H1 (cell line): ENCODE measurements around the gene RFNG. TPM values are rescaled to one million over a fixed set of nuclear protein-coding genes. Genes with fewer than 3 reads are reported as not detected.

ENCODE experiments used
- CEBPB ChIP-seq: IDR thresholded peaks from 2 replicates; pipeline ENCODE4 v1.6.1; 2012; ENCODE audit warnings: low read depth, low read length
- CHD7 ChIP-seq: fragments of 300-600 bp; sonication (generic); IDR thresholded peaks from 2 replicates; pipeline ENCODE4 v1.7.1; 2012; ENCODE audit warnings: low read length, moderate library complexity, mild to moderate bottlenecking, inconsistent platforms; ENCODE audit not compliant: insufficient replicate concordance
- RXRA ChIP-seq: IDR thresholded peaks from 2 replicates; pipeline ENCODE4 v1.6.1; 2011; ENCODE audit warnings: low read depth, mild to moderate bottlenecking, low read length, moderate library complexity; ENCODE audit not compliant: insufficient read depth
- SAP30 ChIP-seq: fragments of 300-600 bp; sonication (generic); IDR thresholded peaks from 2 replicates; pipeline ENCODE4 v1.7.1; 2012; ENCODE audit warnings: low read length, moderate library complexity, mild to moderate bottlenecking, inconsistent platforms; ENCODE audit not compliant: insufficient read depth, insufficient replicate concordance
- SIN3A ChIP-seq, 2 experiments: IDR thresholded peaks in 1 of 2; conservative IDR thresholded peaks in 1 of 2; 2 replicates each; pipeline ENCODE4 v1.6.1; 2011 to 2012; ENCODE audit warnings: low read length in 2 of 2, improper control_type of control experiment in 1 of 2, low read depth in 1 of 2, mild to moderate bottlenecking in 1 of 2
- polyA plus RNA-seq, 7 experiments: library from polyadenylated mRNA; depleted of rRNA in 3 of 7; stranded (reverse) in 5 of 7; unstranded in 2 of 7; fragments of >200 nt in 5 of 7; fragments of 200-250 nt in 2 of 7; gene quantifications; 1 replicate in 5 of 7; 2 replicates in 1 of 7; 4 replicates in 1 of 7; pipeline versions ENCODE4 v1.2.1 to v1.2.3, GENCODE V29; 2011 to 2013; ENCODE audit warnings: missing spikeins in 2 of 7, mixed read lengths in 2 of 7
- total RNA-seq: library from RNA; stranded (reverse); fragmentation: NEBNext Ultra II Directional; extraction: Animal tissue kit (Norgen Biotek cat#: 25700); gene quantifications from 2 replicates; pipeline ENCODE4 v1.2.1, GENCODE V29; 2021

RFNG gene
- total and polyA plus RNA-seq, 2 of the 8 experiments (the other 6 are each of a cell fraction or from before 2014, with no cell fraction given) = 26.7 to 28.4 TPM

DNA sequence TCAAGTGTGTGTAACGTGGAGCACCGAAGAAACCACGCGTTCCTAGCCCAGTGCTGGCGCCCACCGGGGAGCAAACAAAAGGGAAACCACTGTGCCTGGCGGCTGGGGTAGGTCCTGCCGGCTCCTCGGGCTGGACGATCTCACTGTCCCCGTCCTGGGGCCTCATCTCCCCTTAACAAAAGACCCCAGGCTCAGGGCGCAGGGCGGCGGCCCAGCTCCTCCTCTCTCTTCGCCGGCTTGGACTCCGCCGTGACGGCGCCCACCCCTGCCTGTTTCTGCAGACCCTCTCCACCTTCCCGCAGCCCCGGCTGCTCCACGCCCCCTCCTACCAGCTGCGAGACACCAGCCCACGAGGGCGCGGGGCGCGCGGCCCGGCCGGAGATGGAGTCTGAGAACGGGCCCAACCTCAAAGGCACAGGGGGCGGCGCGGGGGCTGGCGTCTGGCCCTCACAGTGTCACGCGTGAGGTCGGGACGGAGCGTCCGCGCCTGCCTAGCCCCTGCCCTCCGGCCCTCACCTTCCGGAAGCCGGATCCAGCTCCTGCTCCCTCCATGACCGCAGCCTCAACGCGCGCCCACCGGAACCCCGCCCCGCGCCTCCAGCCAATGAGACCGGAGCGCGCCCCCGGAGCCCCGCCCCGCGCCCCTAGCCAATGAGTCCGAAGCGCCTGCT, 29.2 kb downstream of the RFNG start, which contains the start of gene CENPX (continued):
- TF ChIP-seq CHD7 = no peak
- 0 out of 4 replicates have a peak, but pooled peaks of 1 of the 2 experiments have one; percentile 19 for TF ChIP-seq SIN3A (conservative IDR thresholded peaks at IDR 0.05 in 1 of 2, IDR thresholded peaks at IDR 0.05 in 1 of 2; ENCODE audit: low read depth in 1 of 2, low read length in 2 of 2)
- TF ChIP-seq SAP30 = no peak
- TF ChIP-seq CEBPB = no peak
- no peak for TF ChIP-seq RXRA
- TF ChIP-seq, all 59 proteins: peak for 9
